ENCODE data around the gene TEKT2.

- TF ChIP-seq CTCF (IDR thresholded peaks at IDR 0.05), result no peak
- no peak for TF ChIP-seq POLR2A (IDR thresholded peaks at IDR 0.05)
- TF ChIP-seq POLR2AphosphoS5 (IDR thresholded peaks at IDR 0.05), result no peak
Measured at GRCh38 chr1:36128126-36128904, 44.4 kb downstream of the TEKT2 start.

Measured in breast epithelium (tissue), 3 donors.